Type B pancreatic cell (in vitro differentiated cells): ENCODE measurements around the gene CIAO2B. TPM values are rescaled to one million over a fixed set of nuclear protein-coding genes. Genes with fewer than 3 reads are reported as not detected.
"Not testable (repeated sequence)": the region's sequence is repeated elsewhere in the genome, so short reads cannot be mapped to it uniquely, and the experiment has no call there.

Experiments
- DNase-seq: peaks from one replicate; pipeline ENCODE4 v3.0.0; 2021; ENCODE audit warnings: mixed read lengths; ENCODE audit not compliant: unreplicated experiment; ENCODE audit errors: extremely low spot score
- H3K27ac Mint-ChIP-seq: 2 replicates; pipeline ENCODE4 v1.8.0; 2021; ENCODE audit warnings: mild to moderate bottlenecking, mixed read lengths
- H3K27me3 Mint-ChIP-seq: 2 replicates; pipeline ENCODE4 v1.8.0; 2021; ENCODE audit warnings: mixed read lengths
- H3K36me3 Mint-ChIP-seq: 2 replicates; pipeline ENCODE4 v1.8.0; 2021; ENCODE audit warnings: mixed read lengths
- H3K4me1 Mint-ChIP-seq: one replicate; pipeline ENCODE4 v1.8.0; 2021; ENCODE audit warnings: mixed read lengths; ENCODE audit not compliant: unreplicated experiment
- H3K4me3 Mint-ChIP-seq: 2 replicates; pipeline ENCODE4 v1.8.0; 2021; ENCODE audit warnings: mild to moderate bottlenecking, mixed read lengths
- H3K9me3 Mint-ChIP-seq: 2 replicates; pipeline ENCODE4 v1.8.0; 2021; ENCODE audit warnings: mixed read lengths
- CTCF ChIP-seq: fragments of 200-600 bp; sonication (generic); conservative IDR thresholded peaks from 2 replicates; pipeline ENCODE4 v1.5.0; 2021; ENCODE audit warnings: antibody characterized with exemption, mild to moderate bottlenecking
- total RNA-seq: library from RNA; stranded (reverse); gene quantifications from 2 replicates; pipeline ENCODE4 v1.2.1, GENCODE V29; 2021; ENCODE audit warnings: low replicate concordance

The CIAO2B gene
- total RNA-seq, 1 donor from 2014 or later, result 71.3 TPM

DNA sequence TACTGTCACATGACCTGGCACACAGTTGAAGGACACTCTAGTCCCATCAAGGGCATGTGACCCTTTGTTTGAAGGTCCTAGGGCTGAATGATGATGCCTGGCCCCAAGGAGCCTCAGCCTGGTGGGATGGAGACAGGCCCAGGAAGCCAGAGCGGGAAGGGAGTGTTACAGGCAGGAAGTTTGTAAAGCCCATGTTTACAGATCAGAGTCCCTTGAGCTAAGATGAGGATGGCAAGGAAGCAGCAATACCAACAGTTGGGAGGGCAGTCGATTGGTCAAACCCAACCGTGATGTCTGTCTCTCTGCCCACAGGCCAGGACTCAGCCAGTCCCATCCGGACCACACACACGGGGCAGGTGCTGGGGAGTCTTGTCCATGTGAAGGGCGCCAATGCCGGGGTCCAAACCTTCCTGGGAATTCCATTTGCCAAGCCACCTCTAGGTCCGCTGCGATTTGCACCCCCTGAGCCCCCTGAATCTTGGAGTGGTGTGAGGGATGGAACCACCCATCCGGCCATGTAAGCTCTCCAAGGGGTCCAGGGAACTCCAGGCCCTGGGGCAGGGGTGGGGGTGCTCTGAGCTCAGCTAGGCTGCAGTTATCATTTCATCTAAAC lies 3.6 kb upstream of the CIAO2B start:
- no peak for TF ChIP-seq CTCF
- H3K4me3 Mint-ChIP-seq, result peak overlapping the region; percentile 68
- H3K36me3 Mint-ChIP-seq, result peaks cover 6% of the 10 kb centered on the region
- no peak overlapping the region for H3K27ac Mint-ChIP-seq
- H3K4me1 Mint-ChIP-seq, result peaks cover 27% of the 10 kb centered on the region
- no peak for DNase-seq
- H3K9me3 Mint-ChIP-seq, result no peaks in the 10 kb centered on the region
- H3K27me3 Mint-ChIP-seq, result no peaks in the 10 kb centered on the region

- H3K4me1 Mint-ChIP-seq, result peaks cover 30% of the 10 kb centered on the region
- peaks cover 4% of the 10 kb centered on the region for H3K36me3 Mint-ChIP-seq
- no peak for DNase-seq
- peak overlapping the region; percentile 97 for H3K4me3 Mint-ChIP-seq
- no peaks in the 10 kb centered on the region for H3K27me3 Mint-ChIP-seq
- H3K27ac Mint-ChIP-seq, result no peak overlapping the region
- H3K9me3 Mint-ChIP-seq, result no peaks in the 10 kb centered on the region
- no peak for TF ChIP-seq CTCF
Measured at GRCh38 chr16:66936889-66937554, 2.8 kb upstream of the CIAO2B start.

DNA sequence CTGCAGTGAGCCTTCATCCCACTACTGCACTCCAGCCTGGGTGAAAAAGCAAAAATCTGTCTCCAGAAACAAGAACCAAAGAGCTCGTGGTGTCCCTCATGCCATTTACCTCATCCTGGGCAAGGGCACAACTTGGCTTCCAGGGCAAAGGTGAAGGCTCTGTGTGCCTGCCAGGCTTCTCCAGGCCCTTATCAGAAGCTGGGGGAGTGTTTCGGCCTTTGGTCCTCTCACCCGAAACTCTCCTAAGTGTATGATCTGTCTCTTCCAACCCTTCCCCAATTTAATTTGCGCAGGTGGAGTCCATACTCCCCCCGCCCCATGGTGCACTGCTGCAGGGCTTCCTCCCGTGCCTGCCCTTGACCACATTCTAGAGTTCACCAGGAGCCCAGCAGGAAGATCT lies 2.3 kb upstream of the CIAO2B start:
- no peak for DNase-seq
- H3K27ac Mint-ChIP-seq, result no peak overlapping the region
- no peaks in the 10 kb centered on the region for H3K9me3 Mint-ChIP-seq
- no peak for TF ChIP-seq CTCF
- H3K36me3 Mint-ChIP-seq, result peaks cover 8% of the 10 kb centered on the region
- no peaks in the 10 kb centered on the region for H3K27me3 Mint-ChIP-seq
- peaks cover 30% of the 10 kb centered on the region for H3K4me1 Mint-ChIP-seq
- peak overlapping the region; percentile 97 for H3K4me3 Mint-ChIP-seq

DNA sequence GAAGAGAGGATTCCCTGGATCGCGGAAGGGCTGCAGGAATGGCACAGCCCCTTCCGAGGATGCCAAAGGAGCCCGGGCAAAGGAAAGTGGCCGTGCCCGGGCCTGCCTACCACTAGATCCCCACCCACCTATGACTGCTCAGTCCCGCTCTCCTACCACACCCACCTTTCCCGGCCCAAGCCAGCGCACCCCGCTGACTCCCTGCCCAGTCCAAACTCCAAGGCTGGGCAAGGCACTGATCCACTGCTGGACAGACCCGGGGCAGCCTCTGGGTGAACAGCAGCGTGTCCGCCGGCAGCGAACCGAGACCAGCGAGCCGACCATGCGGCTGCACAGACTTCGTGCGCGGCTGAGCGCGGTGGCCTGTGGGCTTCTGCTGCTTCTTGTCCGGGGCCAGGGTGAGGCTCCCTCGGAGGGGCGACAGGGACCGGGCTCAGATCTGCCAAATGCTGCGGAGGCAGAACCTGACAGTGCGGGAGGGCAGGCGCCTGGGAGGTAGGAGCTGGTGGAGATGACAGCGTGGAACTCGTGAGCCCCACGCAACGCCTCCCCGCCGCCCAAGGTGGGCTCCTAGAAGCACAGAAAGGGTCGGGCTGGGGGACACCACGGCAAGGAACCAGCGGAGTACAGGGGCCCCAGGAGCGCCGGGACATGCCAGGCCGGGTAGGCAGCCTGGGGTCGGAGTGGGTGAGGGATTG lies 1.3 kb upstream of the CIAO2B start, which contains the start of gene CES2:
TSS of gene CES2 (plus strand) at position 203 of the 698 bp plus-strand sequence. CDS start at position 323, 120 bp downstream.
- Mint-ChIP-seq H3K27me3 (no peaks in the 10 kb centered on the region), H3K4me3 (peak within 1 kb of the TSS; percentile 97), H3K36me3 (peaks cover 8% of the 10 kb centered on the region), H3K9me3 (no peaks in the 10 kb centered on the region), H3K27ac (peak within 1 kb of the TSS; percentile 91), H3K4me1 (peaks cover 30% of the 10 kb centered on the region)
- no peak for TF ChIP-seq CTCF
- DNase-seq, result no peak

DNA sequence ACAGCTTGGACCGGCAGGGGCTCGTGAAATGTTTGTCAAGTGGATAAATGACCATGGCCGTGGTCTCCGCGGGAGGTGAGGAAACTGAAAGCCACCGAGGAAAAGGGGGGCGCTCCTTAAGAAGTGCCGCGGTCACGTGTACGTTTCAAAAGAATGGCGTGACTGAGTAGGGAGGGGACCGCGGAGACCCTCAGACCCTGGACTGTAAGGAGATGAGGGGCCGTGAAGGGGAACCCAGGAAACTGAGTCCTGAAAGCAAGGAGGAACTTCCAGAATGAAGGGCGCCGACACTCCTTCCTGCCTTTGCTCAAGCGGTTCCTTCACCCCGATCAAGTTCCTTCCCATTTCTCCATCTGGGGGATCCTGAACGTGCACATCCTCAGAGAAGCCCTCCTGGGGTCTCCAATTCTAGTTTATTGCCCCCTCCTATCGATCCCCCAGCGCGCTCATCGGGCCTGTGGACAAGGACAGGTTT lies 674 bp upstream of the CIAO2B start:
- Mint-ChIP-seq H3K4me3 (peak overlapping the region; percentile 97), H3K27ac (peak overlapping the region; percentile 91), H3K4me1 (peaks cover 30% of the 10 kb centered on the region)
- not testable (repeated sequence) for H3K9me3 Mint-ChIP-seq, DNase-seq, H3K36me3 Mint-ChIP-seq, H3K27me3 Mint-ChIP-seq

DNA sequence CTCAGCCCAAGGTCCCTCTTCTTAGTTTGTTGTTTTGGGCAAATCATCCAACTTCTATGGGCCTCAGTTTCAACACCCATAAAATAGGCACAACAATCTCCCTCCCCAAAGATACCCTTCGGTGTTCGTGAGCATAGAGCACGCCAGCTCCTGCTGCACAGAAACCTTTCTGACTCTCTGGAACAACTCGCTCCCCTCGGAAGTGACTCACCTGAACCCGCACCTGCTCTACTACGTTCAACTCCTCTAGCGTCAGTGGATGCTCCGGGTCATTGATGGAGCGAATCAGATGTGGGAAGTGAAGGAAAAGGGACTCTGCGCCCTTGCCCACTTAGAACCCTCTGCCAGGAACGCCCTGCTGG lies 445 bp downstream of the CIAO2B start:
- TF ChIP-seq CTCF, result no peak
- peak overlapping the region; percentile 97 for H3K4me3 Mint-ChIP-seq
- DNase-seq, result no peak
- peaks cover 30% of the 10 kb centered on the region for H3K4me1 Mint-ChIP-seq
- H3K9me3 Mint-ChIP-seq, result no peaks in the 10 kb centered on the region
- no peaks in the 10 kb centered on the region for H3K27me3 Mint-ChIP-seq
- H3K36me3 Mint-ChIP-seq, result peaks cover 8% of the 10 kb centered on the region
- H3K27ac Mint-ChIP-seq, result peak overlapping the region; percentile 91
